C1 segment of cervical spinal cord (tissue), 14 donors: ENCODE data around the gene TSSC4.

Experiments used
- DNase-seq, 14 donors: peaks; one replicate each; lab custom pipeline; 2025; lab: John Stamatoyannopoulos, UW

The TSSC4 gene

DNA sequence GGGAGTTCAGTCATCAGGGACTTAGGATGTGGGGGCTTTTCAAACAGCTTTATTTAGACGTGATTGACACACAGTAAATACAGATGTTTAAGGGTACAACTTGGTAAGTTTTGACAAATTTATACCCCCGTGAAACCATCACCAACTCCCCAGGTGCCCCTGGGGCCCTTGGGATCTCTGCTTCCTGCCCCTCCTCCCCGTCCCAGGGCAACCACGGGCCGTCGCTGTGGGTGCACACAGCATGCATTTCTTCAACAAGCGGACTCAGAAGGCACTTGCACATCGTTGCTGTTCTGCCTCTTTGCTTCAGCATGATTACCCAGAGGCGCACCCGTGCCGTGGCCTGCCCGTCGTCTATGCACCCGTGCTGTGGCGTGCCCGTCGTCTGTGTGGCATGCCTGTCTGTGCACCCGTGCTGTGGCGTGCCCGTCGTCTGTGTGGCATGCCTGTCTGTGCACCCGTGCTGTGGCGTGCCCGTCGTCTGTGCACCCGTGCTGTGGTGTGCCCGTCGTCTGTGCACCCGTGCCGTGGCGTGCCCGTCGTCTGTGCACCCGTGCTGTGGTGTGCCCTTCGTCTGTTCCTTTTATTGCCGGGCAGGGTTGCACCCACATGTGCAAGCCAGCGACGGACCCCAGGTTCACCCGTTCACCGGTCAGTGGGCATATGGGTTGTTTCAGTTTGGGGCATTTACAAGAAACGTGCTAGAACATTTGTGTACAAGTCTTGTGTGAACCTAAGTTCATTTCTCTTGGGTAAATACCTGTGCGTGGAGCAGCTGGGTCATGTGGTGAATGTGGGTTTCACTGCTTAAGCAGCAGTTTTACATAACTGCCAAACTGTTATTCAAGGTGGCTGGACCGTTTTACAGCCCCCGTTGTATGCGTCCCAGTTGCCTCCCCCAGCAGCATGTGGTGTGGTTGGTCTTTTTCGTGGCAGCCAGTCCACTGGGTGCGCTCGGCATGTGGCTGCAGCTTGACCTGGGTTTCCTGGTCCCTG is 15.1 kb upstream of the TSSC4 start:
- DNase-seq: no peak

DNA sequence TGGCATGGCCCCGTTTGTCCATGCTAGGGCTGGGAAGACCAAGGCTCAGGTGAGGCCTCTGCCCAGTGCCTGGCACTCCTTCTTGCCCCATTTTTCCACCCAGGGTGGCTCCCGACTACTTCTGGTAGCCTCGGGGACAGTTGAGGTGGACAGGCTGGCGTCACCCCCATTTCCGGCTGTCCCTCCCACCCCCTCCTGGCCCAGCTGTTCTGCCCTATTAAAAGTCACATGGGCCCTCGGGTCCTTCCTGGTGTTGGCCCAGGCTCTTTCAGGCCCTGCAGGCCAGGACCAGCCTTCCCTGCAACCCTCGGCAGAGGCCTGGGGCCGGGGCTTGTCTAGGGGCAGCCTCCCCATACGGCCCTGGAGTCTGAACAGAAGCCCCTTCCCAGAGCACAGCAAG is 14.0 kb upstream of the TSSC4 start:
- DNase-seq: peak in 1 of 14 donors; percentile 60

GRCh38 chr11:2387266-2387987 is 13.1 kb upstream of the TSSC4 start:
- DNase-seq: peak in 9 of 14 donors; percentile 8 to 72 (median 39)

GRCh38 chr11:2388431-2389376 is 11.8 kb upstream of the TSSC4 start:
- DNase-seq: peak in 1 of 14 donors; percentile 54

DNA sequence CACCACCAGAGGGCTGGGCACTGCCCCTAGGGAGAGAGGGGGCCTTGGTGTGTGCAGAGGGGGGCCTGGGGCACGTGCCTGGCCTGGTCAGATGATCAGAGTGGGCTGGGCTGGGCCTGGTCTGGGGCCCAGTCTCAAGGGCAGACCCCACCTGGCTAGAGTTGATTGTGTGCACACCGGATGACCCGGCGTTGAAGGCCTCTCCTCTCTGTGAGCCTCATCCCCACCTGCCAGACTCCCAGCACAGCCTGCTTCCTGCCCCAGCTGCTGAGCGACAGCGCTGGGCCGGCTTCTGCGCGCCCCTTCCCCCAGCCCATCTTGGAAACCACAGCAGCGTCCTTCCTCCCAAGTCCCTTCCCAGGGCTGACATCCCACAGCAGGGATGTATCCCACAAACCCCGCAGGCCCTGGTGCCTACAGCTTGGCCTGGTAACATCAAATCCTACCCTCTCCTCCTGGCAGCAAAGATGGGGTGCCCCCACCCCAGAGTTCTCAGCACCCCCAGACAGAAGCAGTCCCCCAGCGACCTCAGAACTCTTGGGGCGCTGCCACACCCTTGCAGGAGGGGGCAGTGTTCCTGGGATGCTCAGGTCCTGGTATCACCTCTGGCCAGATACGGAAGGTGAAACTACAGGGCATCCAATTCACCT is 11.0 kb upstream of the TSSC4 start:
- DNase-seq: no peak

DNA sequence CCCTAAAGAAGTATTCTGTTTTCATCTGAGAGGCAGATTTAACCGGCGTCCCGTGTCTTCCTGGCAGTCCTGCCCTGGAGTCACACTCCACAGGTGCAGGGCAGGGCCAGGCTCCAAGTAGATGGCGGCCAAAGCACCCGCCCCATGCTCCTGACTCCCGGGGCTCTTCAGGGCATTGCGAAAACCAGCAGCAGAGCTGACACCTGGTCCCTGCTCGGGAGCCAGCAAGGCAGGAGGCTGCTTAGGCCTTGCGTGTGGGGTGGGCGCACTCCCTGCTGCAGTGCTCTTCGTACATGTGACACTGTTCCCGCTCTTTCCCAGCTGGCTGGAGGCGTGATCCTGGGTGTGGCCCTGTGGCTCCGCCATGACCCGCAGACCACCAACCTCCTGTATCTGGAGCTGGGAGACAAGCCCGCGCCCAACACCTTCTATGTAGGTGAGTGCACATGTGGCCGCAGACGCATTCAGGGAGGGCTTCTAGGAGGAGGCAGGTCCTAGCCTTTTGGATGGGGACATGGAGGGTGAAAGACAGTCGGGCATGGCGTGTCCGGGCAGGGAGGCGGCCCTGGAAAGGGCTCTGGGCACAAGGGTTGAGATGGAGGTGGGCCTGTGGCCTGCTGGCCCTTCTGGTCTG is 10.3 kb upstream of the TSSC4 start:
- DNase-seq: peak in 1 of 14 donors; percentile 11

DNA sequence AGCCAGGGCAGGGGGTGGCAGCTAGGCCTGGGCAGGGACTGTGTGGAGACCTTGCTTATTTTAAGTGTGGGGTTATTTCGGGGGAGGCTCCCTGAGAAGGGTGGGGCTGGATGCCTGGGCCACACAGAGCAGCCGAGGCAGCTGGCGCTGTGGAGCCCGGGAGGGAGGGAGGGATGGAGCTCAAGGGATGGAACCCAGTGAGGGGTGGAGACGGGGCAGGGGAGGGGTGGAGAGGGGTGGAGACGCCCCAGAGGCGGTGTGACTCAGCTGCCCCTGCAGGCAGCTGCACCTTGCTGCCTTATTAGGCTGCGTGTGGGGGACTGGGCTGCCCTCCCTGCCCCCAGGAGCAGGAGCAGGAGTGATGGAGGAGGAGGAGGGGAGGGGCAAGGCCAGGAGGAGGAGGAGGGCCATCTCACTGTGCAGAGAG is 9.8 kb upstream of the TSSC4 start:
- DNase-seq: no peak

DNA sequence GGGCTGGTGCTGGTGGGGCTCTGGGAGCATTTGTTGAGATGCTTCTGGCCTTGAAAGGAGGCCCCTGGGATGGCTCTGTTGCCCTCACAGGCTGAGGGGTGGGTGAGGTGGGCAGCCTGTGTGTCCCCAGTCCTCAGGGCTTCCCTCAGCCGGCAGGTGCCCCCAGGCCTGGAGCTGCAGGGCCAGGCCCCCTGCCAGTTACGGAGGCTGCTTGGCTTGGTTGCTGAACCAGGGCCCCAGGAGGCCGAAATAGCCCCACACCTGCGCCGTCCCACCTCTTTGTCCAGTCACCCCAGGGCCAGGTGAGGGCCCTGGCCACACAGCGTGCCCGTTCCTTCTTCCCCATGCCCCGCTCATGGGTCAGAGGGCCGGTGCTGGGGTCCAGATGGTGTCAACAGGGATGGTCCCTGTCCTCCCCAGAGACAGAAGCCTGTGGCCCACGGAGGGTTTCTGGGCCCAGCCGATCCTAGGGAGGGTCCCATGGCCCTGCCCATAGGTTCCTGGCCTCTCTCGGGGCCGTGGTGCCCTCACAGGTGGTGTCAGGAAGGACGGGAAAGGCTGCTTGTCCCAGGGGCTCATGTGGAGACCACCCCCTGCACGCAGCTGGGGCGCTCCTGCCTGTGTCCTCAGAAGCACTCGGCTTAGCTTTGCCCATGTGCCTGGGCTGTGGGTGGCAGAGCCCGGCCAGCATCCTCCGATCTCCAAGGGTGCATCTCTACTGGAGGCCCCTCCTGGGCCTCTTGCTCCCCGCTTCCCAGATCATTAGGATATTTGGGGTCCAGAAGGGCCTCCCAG is 9.2 kb upstream of the TSSC4 start:
- no peak for DNase-seq

GRCh38 chr11:2392241-2392959 is 8.2 kb upstream of the TSSC4 start:
- no peak for DNase-seq

DNA sequence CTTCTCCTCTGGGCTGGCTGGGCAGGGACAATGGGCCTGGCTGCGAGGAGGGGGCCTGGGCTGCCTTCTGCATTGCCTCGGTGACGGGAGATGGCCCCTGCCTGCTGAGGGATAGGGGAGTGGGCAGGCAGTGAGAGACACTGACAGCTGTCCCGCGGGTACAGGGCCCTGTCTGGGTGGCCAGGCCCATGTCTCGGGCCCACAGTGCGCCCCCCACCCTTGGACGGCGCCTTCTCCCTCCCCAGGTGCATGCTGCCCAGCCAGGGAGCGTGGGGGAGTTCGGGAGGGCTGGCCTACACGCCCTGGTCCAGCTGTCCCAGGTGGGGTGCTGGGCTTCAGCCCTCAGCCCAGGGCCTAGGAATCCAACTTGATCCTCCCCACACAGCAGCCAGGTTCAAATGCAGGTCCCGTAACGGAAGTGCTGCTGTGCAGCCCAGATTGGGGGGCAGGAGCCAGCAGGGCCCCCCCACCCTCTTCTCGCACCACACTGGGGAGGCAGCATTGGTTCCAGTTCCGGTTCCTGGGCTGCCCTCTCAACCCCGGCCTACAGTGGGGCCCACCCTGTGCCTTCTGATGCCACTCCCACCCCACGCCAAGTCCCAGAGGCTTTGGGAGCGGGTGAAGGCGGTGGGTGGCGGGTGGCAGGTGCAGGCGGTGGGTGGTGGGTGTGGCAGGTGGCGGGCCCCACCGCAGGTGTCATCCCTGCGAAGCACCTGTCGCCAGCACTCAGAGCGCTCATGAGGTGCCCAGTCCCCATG is 7.3 kb upstream of the TSSC4 start:
- DNase-seq: no peak

DNA sequence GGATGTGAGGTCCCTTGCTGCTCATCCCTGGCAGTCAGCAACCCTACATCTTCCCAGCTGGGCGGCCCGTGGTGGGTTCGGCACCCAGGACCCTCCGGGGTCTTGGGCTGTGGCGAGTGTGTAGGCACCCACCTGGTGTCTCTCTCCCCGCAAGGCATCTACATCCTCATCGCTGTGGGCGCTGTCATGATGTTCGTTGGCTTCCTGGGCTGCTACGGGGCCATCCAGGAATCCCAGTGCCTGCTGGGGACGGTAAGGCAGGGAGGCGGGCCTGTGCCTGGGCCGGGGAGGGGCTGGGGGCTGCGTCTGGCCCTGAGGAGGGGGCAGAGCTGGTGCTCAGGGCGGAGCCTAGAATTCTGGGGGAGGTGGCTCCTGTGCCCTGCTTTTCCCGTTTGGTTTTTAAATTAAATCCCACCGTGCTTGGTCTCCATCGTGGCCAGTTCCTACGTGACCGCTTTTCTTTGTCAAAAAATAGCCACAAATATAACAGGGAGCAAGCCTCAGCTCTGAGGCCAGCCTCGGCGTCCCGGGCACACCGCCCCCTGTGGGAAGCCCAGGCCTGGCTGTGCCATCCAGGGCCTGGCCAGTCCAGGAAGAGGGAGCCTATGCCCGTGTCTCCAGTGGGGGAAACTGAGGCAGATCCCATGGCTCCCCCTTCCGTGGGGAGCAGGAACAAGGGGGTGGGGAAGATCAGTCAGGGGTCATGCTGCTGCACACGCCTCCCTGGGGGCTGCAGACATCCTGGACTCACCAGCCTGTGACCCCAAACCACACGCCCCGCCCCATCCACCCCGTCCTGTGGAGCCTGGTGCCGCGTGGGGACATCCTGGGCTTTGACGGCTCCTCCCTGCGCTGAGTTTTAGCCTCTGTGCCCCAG is 6.4 kb upstream of the TSSC4 start:
- no peak for DNase-seq

DNA sequence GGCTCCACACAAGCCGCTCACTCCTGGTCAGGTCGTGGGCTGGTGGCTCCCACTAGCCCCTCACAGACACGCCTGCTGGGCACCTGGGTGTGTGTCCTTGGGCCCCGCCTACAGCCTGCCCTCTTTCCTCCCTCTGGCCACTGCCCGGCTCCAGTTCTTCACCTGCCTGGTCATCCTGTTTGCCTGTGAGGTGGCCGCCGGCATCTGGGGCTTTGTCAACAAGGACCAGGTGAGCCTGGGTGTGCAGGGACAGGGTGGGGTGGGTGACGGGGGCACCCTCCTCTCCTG is 5.8 kb upstream of the TSSC4 start:
- DNase-seq: no peak

GRCh38 chr11:2395211-2395730 is 5.3 kb upstream of the TSSC4 start:
- DNase-seq: no peak

DNA sequence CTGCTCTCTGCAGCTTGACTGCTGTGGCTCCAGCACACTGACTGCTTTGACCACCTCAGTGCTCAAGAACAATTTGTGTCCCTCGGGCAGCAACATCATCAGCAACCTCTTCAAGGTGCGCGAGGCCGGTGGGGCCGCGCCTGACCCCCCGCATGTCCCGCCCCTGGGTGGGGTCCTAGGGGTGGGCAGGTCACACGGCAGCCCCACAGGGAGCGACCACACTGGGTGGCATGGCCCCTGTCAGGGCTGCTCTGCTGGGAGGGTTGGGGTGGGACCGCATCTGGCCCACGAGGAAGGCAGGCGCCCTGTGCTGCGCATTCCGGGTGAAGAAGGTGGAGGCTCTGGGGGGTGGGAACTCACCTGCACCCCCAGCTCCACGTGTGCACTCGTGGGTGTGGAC is 4.7 kb upstream of the TSSC4 start:
- no peak for DNase-seq

GRCh38 chr11:2396471-2396870 is 4.1 kb upstream of the TSSC4 start:
- DNase-seq: no peak

- no peak for DNase-seq
These were observed 3.5 kb upstream of the TSSC4 start for GRCh38 chr11:2397005-2397404.

GRCh38 chr11:2398664-2399355 is 1.7 kb upstream of the TSSC4 start:
- no peak for DNase-seq
